Colonic mucosa (tissue), 4 donors: ENCODE measurements around the gene HRH2. TPM values are rescaled to one million over a fixed set of nuclear protein-coding genes. Genes with fewer than 3 reads are reported as not detected.

Source experiments
- DNase-seq: peaks from one replicate; pipeline ENCODE4 v3.0.0-alpha.2; 2020
- H3K27ac ChIP-seq: fragments of 200-600 bp; one replicate; pipeline ENCODE4 v1.8.0; 2021
- H3K27me3 ChIP-seq: fragments of 200-600 bp; one replicate; pipeline ENCODE4 v1.8.0; 2021
- H3K36me3 ChIP-seq: fragments of 200-600 bp; one replicate; pipeline ENCODE4 v1.8.0; 2021
- H3K4me1 ChIP-seq: fragments of 200-600 bp; one replicate; pipeline ENCODE4 v1.8.0; 2021; ENCODE audit warnings: mild to moderate bottlenecking
- H3K4me3 ChIP-seq: fragments of 200-600 bp; one replicate; pipeline ENCODE4 v1.8.0; 2021
- H3K9ac ChIP-seq, 2 donors: one replicate each; pipeline ENCODE4 v1.7.0; 2013; ENCODE audit warnings: control low read depth in 2 of 2, low read depth in 2 of 2, low read length in 2 of 2
- H3K9me3 ChIP-seq: fragments of 200-600 bp; one replicate; pipeline ENCODE4 v1.8.0; 2021
- intact Hi-C: fragments of 100-400 bp; cut with DNase I; formaldehyde crosslinking; loops from one replicate; pipeline ENCODE4 v1.14.1; 2022
- total RNA-seq, 2 donors: library from RNA; stranded (reverse); fragmentation: NEBNext Ultra II Directional in 1 of 2; extraction: Animal tissue kit (Norgen Biotek cat#: 25700) in 1 of 2; gene quantifications; one replicate each; pipeline ENCODE4 v1.2.1, GENCODE V29; 2021
- TF ChIP-seq, protein P1 (sequence below): fragments of 200-600 bp; IDR thresholded peaks from one replicate; pipeline ENCODE4 v1.8.0; 2022; ENCODE audit warnings: antibody characterized with exemption, mild to moderate bottlenecking
- donor health status: healthy.
- donor health status: DM: no; HTN: no; CAD: no.
- donor health status: DM: no; HTN: no; CAD: no.

Gene HRH2
- total RNA-seq, 2 donors from 2014 or later, result 0.30 to 0.82 TPM

DNA sequence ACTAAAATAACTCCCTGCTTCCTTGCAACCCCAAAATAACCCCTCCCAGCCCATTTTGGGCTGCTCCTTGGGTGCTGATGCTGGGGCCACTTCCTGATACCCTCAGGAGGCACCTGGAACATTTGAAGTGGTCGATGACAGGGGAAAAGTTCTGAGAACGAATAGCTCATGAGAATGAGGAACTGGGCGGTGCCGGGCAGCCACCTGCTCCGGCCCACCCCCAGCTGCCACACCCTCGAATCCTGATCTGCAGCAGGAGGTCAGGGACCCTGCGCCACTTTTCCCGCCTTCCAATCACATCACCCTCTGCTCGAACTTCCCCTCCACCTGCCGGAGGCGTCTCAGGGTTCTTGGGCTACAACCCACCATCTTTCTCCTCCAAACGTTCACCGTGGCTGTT, 19.7 kb downstream of the HRH2 start:
- no peaks in the 10 kb centered on the region for H3K27me3 ChIP-seq
- H3K4me3 ChIP-seq, result no peak overlapping the region
- no peak for DNase-seq
- no peaks in the 10 kb centered on the region for H3K36me3 ChIP-seq
- no peak overlapping the region for H3K9ac ChIP-seq
- no peaks in the 10 kb centered on the region for H3K4me1 ChIP-seq
- TF ChIP-seq, protein P1, sequence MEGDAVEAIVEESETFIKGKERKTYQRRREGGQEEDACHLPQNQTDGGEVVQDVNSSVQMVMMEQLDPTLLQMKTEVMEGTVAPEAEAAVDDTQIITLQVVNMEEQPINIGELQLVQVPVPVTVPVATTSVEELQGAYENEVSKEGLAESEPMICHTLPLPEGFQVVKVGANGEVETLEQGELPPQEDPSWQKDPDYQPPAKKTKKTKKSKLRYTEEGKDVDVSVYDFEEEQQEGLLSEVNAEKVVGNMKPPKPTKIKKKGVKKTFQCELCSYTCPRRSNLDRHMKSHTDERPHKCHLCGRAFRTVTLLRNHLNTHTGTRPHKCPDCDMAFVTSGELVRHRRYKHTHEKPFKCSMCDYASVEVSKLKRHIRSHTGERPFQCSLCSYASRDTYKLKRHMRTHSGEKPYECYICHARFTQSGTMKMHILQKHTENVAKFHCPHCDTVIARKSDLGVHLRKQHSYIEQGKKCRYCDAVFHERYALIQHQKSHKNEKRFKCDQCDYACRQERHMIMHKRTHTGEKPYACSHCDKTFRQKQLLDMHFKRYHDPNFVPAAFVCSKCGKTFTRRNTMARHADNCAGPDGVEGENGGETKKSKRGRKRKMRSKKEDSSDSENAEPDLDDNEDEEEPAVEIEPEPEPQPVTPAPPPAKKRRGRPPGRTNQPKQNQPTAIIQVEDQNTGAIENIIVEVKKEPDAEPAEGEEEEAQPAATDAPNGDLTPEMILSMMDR, result no peak
- no peaks in the 10 kb centered on the region for H3K9me3 ChIP-seq
- intact Hi-C loops, result no loop called here
- no peak overlapping the region for H3K27ac ChIP-seq

- intact Hi-C loops, result no loop called here
- Histone ChIP-seq H3K36me3 (no peaks in the 10 kb centered on the region), H3K27me3 (no peaks in the 10 kb centered on the region), H3K9me3 (no peaks in the 10 kb centered on the region), H3K27ac (no peak overlapping the region), H3K4me3 (no peak overlapping the region), H3K9ac (no peak overlapping the region), H3K4me1 (no peaks in the 10 kb centered on the region)
- DNase-seq, result no peak
- TF ChIP-seq, protein P1, result no peak
These were observed 20.2 kb downstream of the HRH2 start for GRCh38 chr5:175678074-175678473.

DNA sequence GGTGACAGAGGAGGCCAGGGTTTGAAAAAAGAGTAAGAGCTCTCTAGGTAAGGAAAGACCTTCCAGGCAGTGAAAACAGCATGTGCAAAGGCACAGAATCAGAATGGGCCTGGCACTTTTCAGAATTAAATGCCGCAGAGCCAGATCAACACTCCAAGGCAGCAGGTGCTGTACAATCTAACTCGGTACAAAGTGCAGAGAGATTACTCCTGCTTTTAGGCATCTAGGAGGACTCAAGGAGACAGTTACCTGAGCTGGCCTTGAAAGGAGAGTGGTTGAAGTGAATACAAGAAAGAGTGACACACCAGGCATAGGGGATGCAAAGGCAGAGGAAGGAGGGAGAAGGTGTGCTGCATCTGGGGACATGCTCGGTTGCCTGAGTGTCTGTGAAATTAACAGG, 21.5 kb downstream of the HRH2 start:
- TF ChIP-seq, protein P1, result no peak
- intact Hi-C loops, result no loop called here
- no peak overlapping the region for H3K4me3 ChIP-seq
- no peaks in the 10 kb centered on the region for H3K4me1 ChIP-seq
- H3K36me3 ChIP-seq, result no peaks in the 10 kb centered on the region
- no peak overlapping the region for H3K9ac ChIP-seq
- H3K27ac ChIP-seq, result no peak overlapping the region
- no peaks in the 10 kb centered on the region for H3K9me3 ChIP-seq
- no peak for DNase-seq
- no peaks in the 10 kb centered on the region for H3K27me3 ChIP-seq

DNA sequence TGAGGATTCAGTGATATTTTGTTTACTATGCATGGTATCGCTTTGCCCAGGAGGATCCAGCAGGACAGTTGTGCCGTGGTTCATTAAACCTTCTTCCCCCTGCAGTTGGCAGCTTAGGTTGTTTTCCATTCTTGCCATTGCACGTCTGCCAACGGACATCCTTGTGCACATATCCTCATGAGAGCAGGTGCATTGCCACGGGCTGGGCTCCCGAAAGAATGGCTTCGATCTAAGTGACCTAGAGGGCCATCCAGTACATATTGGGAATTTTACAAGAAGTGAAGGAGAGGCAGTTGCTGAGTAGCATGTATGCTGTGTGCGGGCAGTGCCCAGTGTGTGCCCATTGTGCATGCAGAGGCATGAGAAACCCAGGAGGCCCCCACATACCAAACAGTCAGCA, 22.1 kb downstream of the HRH2 start:
- H3K9me3 ChIP-seq, result no peaks in the 10 kb centered on the region
- no peaks in the 10 kb centered on the region for H3K27me3 ChIP-seq
- no peak overlapping the region for H3K27ac ChIP-seq
- intact Hi-C loops, result no loop called here
- H3K4me3 ChIP-seq, result no peak overlapping the region
- no peak for DNase-seq
- no peak overlapping the region for H3K9ac ChIP-seq
- H3K4me1 ChIP-seq, result no peaks in the 10 kb centered on the region
- no peaks in the 10 kb centered on the region for H3K36me3 ChIP-seq
- TF ChIP-seq, protein P1, result no peak

GRCh38 chr5:175680463-175680862, 22.6 kb downstream of the HRH2 start:
- Histone ChIP-seq H3K27me3 (no peaks in the 10 kb centered on the region), H3K9ac (no peak overlapping the region), H3K4me3 (no peak overlapping the region), H3K9me3 (no peaks in the 10 kb centered on the region), H3K27ac (no peak overlapping the region), H3K36me3 (no peaks in the 10 kb centered on the region), H3K4me1 (no peaks in the 10 kb centered on the region)
- intact Hi-C loops, result no loop called here
- no peak for DNase-seq
- TF ChIP-seq, protein P1, result no peak
